Activated T-cell treated with anti-CD3 and anti-CD28 coated beads, Interleukin-2, amount 50 U/mL, for 72 hours (primary cell): ENCODE measurements around the gene ADCY3. TPM values are rescaled to one million over a fixed set of nuclear protein-coding genes. Genes with fewer than 3 reads are reported as not detected.

Experiments
- ATAC-seq, 2 donors: fragments of 150-1000 bp; cut with Tn5 transposase; replicated peaks in 1 of 2; 2 replicates each; pipeline ENCODE4 v1.10.0; 2021; ENCODE audit warnings: moderate library complexity in 2 of 2, mild to moderate bottlenecking in 1 of 2
- DNase-seq, 2 donors: peaks; one replicate each; pipeline ENCODE4 v3.0.0; 2021 to 2022; ENCODE audit warnings: mixed read lengths in 1 of 2
- H3K27ac Mint-ChIP-seq: one replicate; pipeline ENCODE4 v1.8.0; 2022; ENCODE audit warnings: mild to moderate bottlenecking, moderate library complexity, mixed read lengths
- H3K27me3 Mint-ChIP-seq: one replicate; pipeline ENCODE4 v1.8.0; 2022; ENCODE audit warnings: low read depth, mixed read lengths
- H3K36me3 Mint-ChIP-seq, 2 donors: one replicate each; pipeline ENCODE4 v1.8.0; 2022; ENCODE audit warnings: mixed read lengths in 2 of 2, mild to moderate bottlenecking in 1 of 2; ENCODE audit not compliant: insufficient read depth in 2 of 2
- H3K4me1 Mint-ChIP-seq: one replicate; pipeline ENCODE4 v1.8.0; 2022; ENCODE audit warnings: low read depth, mixed read lengths
- H3K4me3 Mint-ChIP-seq, 2 donors: one replicate each; pipeline ENCODE4 v1.8.0; 2022; ENCODE audit warnings: mild to moderate bottlenecking in 2 of 2, mixed read lengths in 2 of 2, moderate library complexity in 2 of 2
- H3K9me3 Mint-ChIP-seq, 2 donors: one replicate each; pipeline ENCODE4 v1.8.0; 2022; ENCODE audit warnings: mixed read lengths in 2 of 2
- total RNA-seq, 2 donors: library from RNA; stranded (reverse); gene quantifications; one replicate each; pipeline ENCODE4 v1.2.3, GENCODE V29; 2022

ADCY3 gene
- total RNA-seq, 2 donors from 2014 or later, result 55.5 to 63.4 TPM

DNA sequence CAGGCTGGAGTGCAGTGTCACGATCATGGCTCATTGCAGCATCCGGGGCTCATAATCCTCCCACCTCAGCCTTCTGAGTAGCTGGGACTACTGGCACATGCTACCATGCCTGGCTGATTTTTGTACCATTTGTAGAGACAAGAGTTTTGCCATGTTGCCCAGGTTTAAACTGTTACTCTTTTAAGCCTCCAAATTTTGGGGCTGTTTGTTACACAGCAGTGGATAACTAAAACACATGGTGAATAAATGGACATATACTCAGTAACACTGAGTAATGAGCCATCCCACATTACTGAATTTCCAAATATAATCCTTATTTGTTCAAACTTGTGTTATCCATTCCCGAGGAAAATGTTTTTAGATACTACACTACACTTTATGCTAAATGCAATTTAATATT lies 9.8 kb downstream of the ADCY3 start:
- no peak for DNase-seq
- Mint-ChIP-seq H3K27me3 (no peaks in the 10 kb centered on the region), H3K27ac (no peak overlapping the region), H3K4me1 (peaks cover 17% of the 10 kb centered on the region), H3K9me3 (no peaks in the 10 kb centered on the region), H3K4me3 (no peak overlapping the region), H3K36me3 (peaks cover 6 to 20% of the 10 kb centered on the region in 2 donors)
- ATAC-seq, result no peak

DNA sequence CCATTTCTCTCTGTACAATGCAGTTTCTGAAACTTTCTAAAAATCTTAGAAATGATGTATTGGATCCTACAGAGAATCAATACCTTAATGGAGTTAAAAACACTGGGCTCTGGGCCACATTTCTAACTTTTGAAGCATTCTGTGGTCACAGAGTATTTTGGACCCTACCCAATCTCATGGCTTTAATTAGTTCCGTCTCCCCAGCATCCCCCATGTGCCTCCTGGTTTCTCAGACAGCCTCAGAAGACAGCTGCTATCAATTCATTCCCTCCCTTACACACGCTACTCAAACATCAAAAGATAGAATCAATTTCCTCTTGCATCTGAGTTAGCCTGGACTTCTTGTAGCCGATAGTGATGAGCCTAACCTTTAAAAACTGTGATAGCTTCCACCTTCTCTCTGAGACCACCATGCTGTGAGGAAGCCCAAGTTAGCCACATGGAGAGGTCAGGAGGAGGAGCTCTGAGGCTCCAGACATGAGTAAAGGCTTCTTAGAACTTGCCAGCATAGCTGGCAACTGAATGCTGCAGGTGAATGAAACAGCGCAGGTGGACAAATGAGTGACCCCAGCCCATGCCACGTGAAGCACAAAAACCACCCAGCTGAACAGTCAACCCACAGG lies 10.4 kb downstream of the ADCY3 start:
- Mint-ChIP-seq H3K4me1 (peaks cover 11% of the 10 kb centered on the region), H3K9me3 (no peaks in the 10 kb centered on the region), H3K27ac (no peak overlapping the region), H3K27me3 (no peaks in the 10 kb centered on the region), H3K36me3 (peaks cover 7 to 22% of the 10 kb centered on the region in 2 donors), H3K4me3 (no peak overlapping the region)
- ATAC-seq (no peak), DNase-seq (no peak)

DNA sequence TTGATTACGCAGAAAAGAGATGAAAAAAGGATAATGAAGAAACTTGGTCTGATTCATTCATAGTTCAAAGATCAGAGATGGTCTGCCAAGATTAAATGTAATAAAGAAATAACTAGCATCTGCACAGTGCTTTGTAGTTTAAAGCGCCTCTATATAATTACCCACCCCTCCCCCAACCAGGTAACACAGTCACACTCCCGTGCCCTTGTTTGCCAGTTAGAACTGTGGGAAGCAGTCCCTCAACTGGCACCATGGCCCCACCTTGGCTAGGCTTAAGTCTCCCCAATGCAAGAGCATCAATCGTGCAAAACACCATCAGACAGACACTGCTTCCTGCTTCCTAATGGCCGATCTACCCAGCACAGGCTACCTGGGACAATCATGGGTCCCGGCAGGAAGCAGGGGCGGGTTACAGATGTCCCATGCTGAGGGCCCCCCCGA lies 11.6 kb downstream of the ADCY3 start:
- Mint-ChIP-seq H3K27me3 (no peaks in the 10 kb centered on the region), H3K4me3 (no peak overlapping the region), H3K4me1 (peaks cover 6% of the 10 kb centered on the region), H3K27ac (no peak overlapping the region), H3K9me3 (no peaks in the 10 kb centered on the region), H3K36me3 (peaks cover 10 to 23% of the 10 kb centered on the region in 2 donors)
- DNase-seq (no peak), ATAC-seq (no peak)

DNA sequence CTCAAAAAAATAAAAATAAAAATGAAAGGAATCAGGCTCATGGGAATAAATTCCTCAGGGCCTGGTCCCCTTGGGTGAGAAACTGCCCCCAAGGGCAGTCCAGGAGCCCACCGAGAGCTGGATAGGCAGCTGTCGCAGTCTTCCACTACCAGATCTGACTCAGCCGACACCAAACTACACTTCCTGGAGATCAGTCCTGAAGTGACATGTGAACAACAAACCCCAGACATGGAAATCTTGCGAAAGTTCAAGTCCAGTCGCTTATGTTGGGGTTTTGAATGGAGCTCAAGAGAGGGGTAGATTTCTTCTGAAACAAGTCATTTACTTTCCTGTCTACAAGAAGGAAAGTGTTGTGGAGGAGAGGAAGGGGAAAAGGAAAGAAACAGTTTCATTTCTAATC lies 12.9 kb downstream of the ADCY3 start:
- Mint-ChIP-seq H3K4me3 (no peak overlapping the region), H3K9me3 (no peaks in the 10 kb centered on the region), H3K4me1 (peaks cover 6% of the 10 kb centered on the region), H3K27ac (no peak overlapping the region), H3K36me3 (peaks cover 12 to 27% of the 10 kb centered on the region in 2 donors), H3K27me3 (no peaks in the 10 kb centered on the region)
- ATAC-seq (no peak), DNase-seq (no peak)

DNA sequence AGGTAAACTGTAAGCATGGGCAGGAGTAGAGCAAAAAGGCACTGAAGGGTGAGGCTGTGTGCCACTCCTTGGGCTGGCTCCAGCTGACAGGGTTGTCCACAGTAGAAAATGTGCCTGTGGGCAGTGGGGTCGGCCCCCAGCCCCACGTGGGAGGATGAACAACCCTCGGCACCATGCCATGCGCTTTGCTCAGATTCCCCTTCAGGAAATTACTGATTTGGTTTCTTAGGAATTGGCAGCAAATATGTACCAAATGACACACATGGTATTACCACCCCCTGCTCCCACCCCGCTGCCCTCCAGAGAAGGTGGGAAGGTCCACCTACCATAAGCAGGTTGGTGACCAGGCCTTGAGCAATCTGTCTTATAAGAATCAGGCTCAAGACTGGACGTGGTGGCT lies 13.6 kb downstream of the ADCY3 start:
- H3K9me3 Mint-ChIP-seq, result no peaks in the 10 kb centered on the region
- H3K36me3 Mint-ChIP-seq, result peaks cover 9 to 25% of the 10 kb centered on the region in 2 donors
- DNase-seq (no peak), ATAC-seq (no peak)
- H3K4me1 Mint-ChIP-seq, result peaks cover 6% of the 10 kb centered on the region
- no peak overlapping the region for H3K4me3 Mint-ChIP-seq
- no peaks in the 10 kb centered on the region for H3K27me3 Mint-ChIP-seq
- H3K27ac Mint-ChIP-seq, result no peak overlapping the region

DNA sequence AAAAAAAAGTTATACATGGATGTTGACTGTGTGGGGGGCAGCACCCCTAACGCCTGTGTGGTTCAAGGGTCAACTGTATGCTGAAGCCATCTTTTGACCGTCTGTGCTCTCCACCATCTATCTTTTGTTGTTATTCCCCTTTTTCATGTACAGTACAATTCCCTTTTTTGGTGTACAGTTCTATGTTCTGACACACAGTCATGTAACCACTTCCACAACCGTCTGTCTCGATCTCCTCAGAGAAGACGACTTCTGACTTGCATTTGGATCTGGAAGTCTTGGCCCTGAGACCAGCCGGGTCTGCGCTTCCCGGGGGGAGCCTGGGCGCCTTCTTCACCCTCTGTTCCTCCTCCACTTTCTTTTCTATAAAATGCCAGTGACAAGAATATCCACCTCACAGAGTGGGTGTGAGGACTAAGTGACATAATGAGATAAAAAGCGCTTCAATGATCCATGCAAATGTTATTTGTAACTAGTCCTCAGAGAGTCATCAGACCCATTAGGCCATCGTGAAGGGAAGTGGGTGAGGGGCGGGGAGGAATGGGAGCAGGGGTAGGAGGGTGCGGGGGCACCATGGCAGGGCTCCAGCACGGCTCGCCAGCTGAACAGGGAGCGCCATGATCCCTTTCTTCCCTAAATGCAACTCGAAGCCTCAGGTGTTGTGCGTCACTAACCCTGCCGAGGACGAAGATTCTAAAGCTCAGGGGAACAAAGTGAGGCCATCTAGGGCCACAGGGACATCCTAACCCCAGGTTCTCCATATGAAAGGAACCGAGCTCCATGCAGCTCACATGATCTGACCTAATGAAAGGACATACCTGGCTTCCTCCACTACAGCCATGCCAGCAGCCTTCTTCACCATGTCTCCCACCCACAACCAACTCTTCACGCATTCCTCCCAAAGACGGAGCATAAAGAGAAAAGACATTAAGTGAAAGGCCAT lies 16.6 kb downstream of the ADCY3 start:
- H3K9me3 Mint-ChIP-seq, result no peaks in the 10 kb centered on the region
- peaks cover 9 to 19% of the 10 kb centered on the region in 2 donors for H3K36me3 Mint-ChIP-seq
- H3K27me3 Mint-ChIP-seq, result no peaks in the 10 kb centered on the region
- peaks cover 6% of the 10 kb centered on the region for H3K4me1 Mint-ChIP-seq
- no peak overlapping the region for H3K27ac Mint-ChIP-seq
- no peak overlapping the region for H3K4me3 Mint-ChIP-seq
- no peak for DNase-seq
- ATAC-seq, result no peak

DNA sequence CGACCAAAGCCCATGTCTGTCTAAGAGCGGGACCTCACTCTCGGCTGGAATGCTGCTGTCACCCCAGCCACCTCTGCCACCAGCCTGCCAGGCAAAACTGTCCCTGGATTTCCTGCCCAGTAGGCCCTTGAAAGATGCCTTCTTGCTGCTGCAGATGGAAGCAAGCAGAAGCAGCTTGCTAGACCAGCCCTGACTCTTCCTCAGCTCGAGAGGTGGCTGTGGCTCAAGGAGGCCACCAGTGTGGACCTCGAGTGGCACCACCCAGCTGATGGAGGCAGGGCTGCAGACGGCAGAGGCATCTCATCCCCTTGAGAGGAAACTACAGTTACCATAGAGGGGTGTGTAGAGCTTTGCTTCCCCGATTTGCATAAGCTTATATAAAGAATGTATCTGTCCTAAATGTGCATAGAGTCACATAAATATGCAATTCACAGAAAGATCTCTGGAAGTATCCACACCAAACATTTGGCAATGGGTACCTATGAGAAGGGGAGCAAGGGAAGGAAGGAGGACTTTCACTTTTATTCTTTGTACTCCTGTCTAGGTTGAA lies 20.6 kb downstream of the ADCY3 start:
- Mint-ChIP-seq H3K27me3 (no peaks in the 10 kb centered on the region), H3K27ac (no peak overlapping the region), H3K9me3 (peaks cover 16 to 20% of the 10 kb centered on the region in 2 donors), H3K36me3 (peaks cover 33 to 50% of the 10 kb centered on the region in 2 donors), H3K4me1 (no peaks in the 10 kb centered on the region), H3K4me3 (no peak overlapping the region)
- DNase-seq, result no peak
- no peak for ATAC-seq

DNA sequence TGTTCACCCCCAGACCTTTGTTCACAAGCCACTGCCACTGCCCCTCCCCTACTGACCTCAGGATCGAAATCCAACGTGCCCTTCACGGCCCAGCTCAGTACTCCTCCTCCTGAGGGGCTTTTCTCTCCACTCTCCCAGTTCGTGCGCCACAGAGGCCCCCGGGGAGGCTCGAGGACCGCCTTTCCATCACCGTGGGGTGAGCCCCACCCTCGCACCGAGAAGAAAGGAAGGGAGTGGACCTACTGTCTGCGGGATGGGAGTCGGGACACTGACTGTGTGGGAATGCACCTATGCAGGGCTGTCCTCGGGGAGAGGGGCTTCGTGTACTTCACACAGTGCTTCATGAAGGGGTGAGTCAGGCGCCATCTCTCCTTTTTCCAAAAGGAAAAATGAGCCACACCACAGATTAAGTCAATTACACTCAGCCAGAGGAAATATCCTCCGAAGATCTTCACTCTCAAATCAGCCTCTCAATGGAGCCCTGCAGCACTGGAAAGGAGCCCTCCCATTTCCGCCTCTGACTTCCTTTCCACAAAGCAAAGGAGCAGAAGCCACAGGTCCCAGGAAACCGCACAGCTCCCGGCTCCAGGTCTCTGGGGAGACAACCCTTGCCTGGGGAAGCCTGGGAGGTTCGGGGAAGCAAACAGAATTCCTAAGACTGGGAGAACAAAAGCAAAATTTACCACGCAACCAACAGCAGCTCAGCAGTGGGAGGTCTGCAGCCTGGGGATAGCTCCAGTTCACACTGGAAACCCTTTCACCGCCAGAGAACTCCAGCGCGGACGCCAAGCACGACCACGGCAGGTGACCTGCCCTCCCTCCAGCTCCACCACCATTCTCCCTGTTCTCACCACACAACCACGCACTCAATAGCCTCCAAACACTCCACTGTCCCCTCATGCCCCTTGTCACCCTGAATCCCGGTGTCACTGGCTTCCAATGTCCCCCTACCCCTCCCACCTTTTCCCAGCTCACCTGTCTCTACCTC lies 21.6 kb downstream of the ADCY3 start:
- DNase-seq (no peak), ATAC-seq (no peak)
- Mint-ChIP-seq H3K27me3 (no peaks in the 10 kb centered on the region), H3K9me3 (peaks cover 20 to 25% of the 10 kb centered on the region in 2 donors), H3K27ac (no peak overlapping the region), H3K4me1 (no peaks in the 10 kb centered on the region), H3K36me3 (peaks cover 35 to 56% of the 10 kb centered on the region in 2 donors), H3K4me3 (no peak overlapping the region)

DNA sequence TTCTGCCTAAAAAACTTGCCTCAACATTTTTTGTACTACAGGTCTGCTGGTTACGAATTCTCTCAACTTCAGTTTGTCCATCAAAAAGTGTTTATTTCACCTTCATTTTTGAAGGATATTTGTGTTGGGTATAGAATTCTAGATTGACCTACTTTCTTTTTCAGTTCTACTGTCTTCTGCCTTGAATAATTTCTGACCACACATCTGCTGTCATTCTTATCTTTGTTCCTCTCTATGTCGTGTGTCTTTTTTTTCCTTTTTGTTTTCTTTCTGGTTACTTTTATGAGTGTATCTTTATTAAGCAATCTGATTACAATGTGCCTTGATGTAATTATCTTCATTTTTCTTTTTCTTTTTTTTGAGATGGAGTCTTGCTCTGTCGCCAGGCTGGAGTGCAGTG lies 25.3 kb downstream of the ADCY3 start:
- Mint-ChIP-seq H3K9me3 (peaks cover 20 to 25% of the 10 kb centered on the region in 2 donors), H3K27ac (no peak overlapping the region), H3K4me3 (no peak overlapping the region), H3K4me1 (no peaks in the 10 kb centered on the region), H3K36me3 (peaks cover 29 to 59% of the 10 kb centered on the region in 2 donors), H3K27me3 (no peaks in the 10 kb centered on the region)
- DNase-seq (no peak), ATAC-seq (no peak)

DNA sequence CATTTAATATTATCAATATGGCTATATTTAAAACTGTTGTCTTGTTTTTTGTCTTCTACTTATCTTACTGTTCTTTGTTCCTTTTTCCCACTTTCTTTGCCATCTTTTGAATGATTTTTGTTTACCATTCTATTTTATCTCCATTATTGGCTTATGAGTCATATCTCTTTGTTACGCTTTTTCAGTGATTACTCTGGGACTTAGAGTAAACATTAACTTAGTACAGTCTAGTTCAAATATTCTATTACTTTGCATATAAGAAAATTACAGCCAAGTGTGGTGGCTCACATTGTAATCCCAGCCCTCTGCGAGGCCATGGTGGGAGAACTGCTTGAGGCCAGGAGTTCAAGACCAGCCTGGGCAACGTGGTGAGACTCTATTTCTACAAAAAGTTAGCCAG lies 26.1 kb downstream of the ADCY3 start:
- DNase-seq (no peak), ATAC-seq (no peak)
- peaks cover 20 to 25% of the 10 kb centered on the region in 2 donors for H3K9me3 Mint-ChIP-seq
- H3K27me3 Mint-ChIP-seq, result no peaks in the 10 kb centered on the region
- H3K4me1 Mint-ChIP-seq, result no peaks in the 10 kb centered on the region
- H3K4me3 Mint-ChIP-seq, result no peak overlapping the region
- H3K27ac Mint-ChIP-seq, result no peak overlapping the region
- peaks cover 29 to 59% of the 10 kb centered on the region in 2 donors for H3K36me3 Mint-ChIP-seq

DNA sequence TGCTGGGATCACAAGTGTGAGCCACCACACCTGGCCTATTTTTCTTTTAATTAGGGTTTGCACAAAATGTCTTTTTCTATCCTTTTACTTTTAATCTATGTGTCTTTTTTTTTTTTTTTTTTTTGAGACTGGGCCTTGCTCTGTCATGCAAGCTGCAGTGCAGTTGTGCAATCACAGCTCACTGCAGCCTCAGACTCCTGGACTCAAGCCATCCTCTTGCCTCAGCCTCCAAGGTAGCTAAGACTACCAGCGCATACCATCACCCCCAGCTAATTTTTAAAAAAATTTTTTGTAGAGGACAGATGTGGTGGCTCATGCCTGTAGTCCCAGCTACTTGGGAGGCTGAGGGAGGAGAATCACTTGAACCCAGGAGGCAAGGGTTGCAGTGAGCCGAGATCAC lies 27.1 kb downstream of the ADCY3 start:
- H3K9me3 Mint-ChIP-seq, result peaks cover 20 to 25% of the 10 kb centered on the region in 2 donors
- H3K4me3 Mint-ChIP-seq, result no peak overlapping the region

DNA sequence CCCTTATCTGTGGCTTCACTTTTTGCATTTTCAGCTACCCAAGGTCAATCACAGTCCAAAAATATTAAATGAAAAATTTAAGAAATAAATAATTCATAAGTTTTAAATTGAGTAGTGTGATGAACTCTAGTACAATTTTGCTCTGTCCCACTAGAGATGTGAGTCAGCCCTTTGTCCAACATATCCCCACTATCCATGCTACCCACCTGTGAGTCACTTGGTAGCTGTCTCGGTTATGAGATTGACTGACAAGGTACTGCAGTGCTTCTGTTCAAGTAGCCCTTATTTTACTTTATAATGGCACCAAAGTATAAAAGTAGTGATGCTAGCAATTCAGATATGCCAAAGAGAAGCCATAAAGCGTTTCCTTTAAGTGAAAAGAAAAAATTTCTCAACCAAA lies 28.8 kb downstream of the ADCY3 start:
- Mint-ChIP-seq H3K9me3 (peaks cover 12 to 16% of the 10 kb centered on the region in 2 donors), H3K27ac (no peak overlapping the region), H3K27me3 (no peaks in the 10 kb centered on the region), H3K4me3 (no peak overlapping the region), H3K4me1 (no peaks in the 10 kb centered on the region), H3K36me3 (peaks cover 15 to 33% of the 10 kb centered on the region in 2 donors)
- no peak for ATAC-seq
- no peak for DNase-seq

More for the DNA sequence above, 27.1 kb downstream of the ADCY3 start:
- Mint-ChIP-seq H3K27ac (no peak overlapping the region), H3K27me3 (no peaks in the 10 kb centered on the region), H3K4me1 (no peaks in the 10 kb centered on the region), H3K36me3 (peaks cover 29 to 50% of the 10 kb centered on the region in 2 donors)
- ATAC-seq (no peak), DNase-seq (no peak)
